GM19035 (cell line): ENCODE data around the gene PWP2.
"Not testable (repeated sequence)": the region's sequence is repeated elsewhere in the genome, so short reads cannot be mapped to it uniquely, and the experiment has no call there.

ENCODE experiments used
- ATAC-seq: cut with Tn5 transposase; IDR thresholded peaks from one replicate; pipeline ENCODE4 v1.9.1; 2021; ENCODE audit not compliant: unreplicated experiment

The PWP2 gene

GRCh38 chr21:44082648-44083440, 24.4 kb upstream of the PWP2 start:
- no peak for ATAC-seq

- ATAC-seq: no peak
These were observed 23.4 kb upstream of the PWP2 start for GRCh38 chr21:44083631-44084291.

- no peak for ATAC-seq
These were observed 22.5 kb upstream of the PWP2 start for GRCh38 chr21:44084496-44085241.

- no peak for ATAC-seq
These were observed 21.5 kb upstream of the PWP2 start for GRCh38 chr21:44085491-44086321.

GRCh38 chr21:44086636-44087425, 20.4 kb upstream of the PWP2 start:
- no peak for ATAC-seq

- ATAC-seq: no peak
These were observed 19.5 kb upstream of the PWP2 start for GRCh38 chr21:44087426-44088400.

- no peak for ATAC-seq
These were observed 18.8 kb upstream of the PWP2 start for GRCh38 chr21:44088401-44088780.

GRCh38 chr21:44089001-44089911, 17.9 kb upstream of the PWP2 start:
- ATAC-seq: no peak

GRCh38 chr21:44090325-44090724, 16.9 kb upstream of the PWP2 start:
- ATAC-seq: no peak

- no peak for ATAC-seq
These were observed 15.0 kb upstream of the PWP2 start for GRCh38 chr21:44092211-44092610.

GRCh38 chr21:44093761-44094160, 13.4 kb upstream of the PWP2 start:
- no peak for ATAC-seq

GRCh38 chr21:44094832-44095231, 12.4 kb upstream of the PWP2 start:
- ATAC-seq: no peak

GRCh38 chr21:44098507-44098906, 8.7 kb upstream of the PWP2 start:
- ATAC-seq: not testable (repeated sequence)

GRCh38 chr21:44098964-44099363, 8.2 kb upstream of the PWP2 start:
- not testable (repeated sequence) for ATAC-seq

GRCh38 chr21:44107589-44107988, 390 bp downstream of the PWP2 start:
- ATAC-seq: peak; percentile 23

- ATAC-seq: not testable (repeated sequence)
These were observed 6.6 kb downstream of the PWP2 start for GRCh38 chr21:44113702-44114371.

GRCh38 chr21:44122131-44122530, 14.9 kb downstream of the PWP2 start:
- ATAC-seq: not testable (repeated sequence)
